H9 (cell line): Measurements from ENCODE around the gene UBA5. TPM values are rescaled to one million over a fixed set of nuclear protein-coding genes. Genes with fewer than 3 reads are reported as not detected.

Experiments
- DNase-seq: peaks from one replicate; pipeline ENCODE4 v3.0.0-alpha.2; 2017
- H2AFZ ChIP-seq: one replicate; pipeline ENCODE4 v1.6.1; 2013; ENCODE audit warnings: mild to moderate bottlenecking, low read length, control low read depth, moderate library complexity
- H2AK5ac ChIP-seq: 2 replicates; pipeline ENCODE4 v1.6.1; 2013; ENCODE audit warnings: low read length, control low read depth, mixed read lengths; ENCODE audit not compliant: insufficient read length
- H2BK120ac ChIP-seq: one replicate; pipeline ENCODE4 v1.6.1; 2013; ENCODE audit warnings: low read depth, mild to moderate bottlenecking, low read length, control low read depth, inconsistent platforms; ENCODE audit not compliant: poor library complexity, severe bottlenecking
- H2BK12ac ChIP-seq: 2 replicates; pipeline ENCODE4 v1.6.1; 2013; ENCODE audit warnings: low read length, control low read depth, mixed read lengths, low read depth; ENCODE audit not compliant: insufficient read length
- H2BK15ac ChIP-seq: 2 replicates; pipeline ENCODE4 v1.6.1; 2013; ENCODE audit warnings: low read depth, low read length, control low read depth
- H2BK20ac ChIP-seq: one replicate; pipeline ENCODE4 v1.6.1; 2013; ENCODE audit warnings: low read depth, mild to moderate bottlenecking, low read length, control low read depth, inconsistent platforms; ENCODE audit not compliant: poor library complexity, severe bottlenecking
- H2BK5ac ChIP-seq: 2 replicates; pipeline ENCODE4 v1.6.1; 2013; ENCODE audit warnings: low read length, control low read depth, mixed read lengths; ENCODE audit not compliant: insufficient read length
- H3K14ac ChIP-seq: 2 replicates; pipeline ENCODE4 v1.6.1; 2013; ENCODE audit warnings: low read length, control low read depth; ENCODE audit not compliant: insufficient read depth
- H3K18ac ChIP-seq: 2 replicates; pipeline ENCODE4 v1.6.1; 2013; ENCODE audit warnings: low read depth, mild to moderate bottlenecking, mixed read lengths, low read length, control low read depth; ENCODE audit not compliant: insufficient read length
- H3K23ac ChIP-seq: 2 replicates; pipeline ENCODE4 v1.6.1; 2013; ENCODE audit warnings: low read length, control low read depth, mixed read lengths, low read depth; ENCODE audit not compliant: insufficient read length
- H3K23me2 ChIP-seq: 2 replicates; pipeline ENCODE4 v1.6.1; 2013; ENCODE audit warnings: low read depth, mild to moderate bottlenecking, mixed read lengths, low read length, control low read depth; ENCODE audit not compliant: insufficient read length, poor library complexity, severe bottlenecking
- H3K27ac ChIP-seq: 2 replicates; pipeline ENCODE4 v1.5.1; 2013; ENCODE audit warnings: low read length, control low read depth, mixed read lengths, low read depth; ENCODE audit not compliant: insufficient read length
- H3K27me3 ChIP-seq: 2 replicates; pipeline ENCODE4 v1.6.1; 2013; ENCODE audit warnings: low read length, control low read depth, inconsistent platforms; ENCODE audit not compliant: insufficient read depth
- H3K4ac ChIP-seq: 2 replicates; pipeline ENCODE4 v1.6.1; 2013; ENCODE audit warnings: low read depth, mild to moderate bottlenecking, control low read depth, inconsistent platforms, low read length, moderate library complexity
- H3K4me1 ChIP-seq: 2 replicates; pipeline ENCODE4 v1.6.1; 2013; ENCODE audit warnings: low read length, control low read depth, inconsistent platforms; ENCODE audit not compliant: insufficient read depth
- H3K4me2 ChIP-seq: 2 replicates; pipeline ENCODE4 v1.6.1; 2013; ENCODE audit warnings: low read length, control low read depth, mixed read lengths; ENCODE audit not compliant: insufficient read length, insufficient read depth
- H3K56ac ChIP-seq: 2 replicates; pipeline ENCODE4 v1.6.1; 2013; ENCODE audit warnings: low read depth, mild to moderate bottlenecking, mixed read lengths, low read length, control low read depth; ENCODE audit not compliant: insufficient read length
- H3K79me1 ChIP-seq: 2 replicates; pipeline ENCODE4 v1.6.1; 2013; ENCODE audit warnings: low read depth, mild to moderate bottlenecking, moderate library complexity, low read length, control low read depth, inconsistent platforms; ENCODE audit not compliant: insufficient read depth, poor library complexity, severe bottlenecking
- H3K79me2 ChIP-seq: 2 replicates; pipeline ENCODE4 v1.6.1; 2013; ENCODE audit warnings: low read length, control low read depth, inconsistent platforms; ENCODE audit not compliant: insufficient read depth
- H3K9ac ChIP-seq: 2 replicates; pipeline ENCODE4 v1.6.1; 2013; ENCODE audit warnings: low read length, control low read depth, mixed read lengths; ENCODE audit not compliant: insufficient read length; ENCODE audit errors: extremely low read depth
- H3K9me3 ChIP-seq: one replicate; pipeline ENCODE4 v1.6.1; 2013; ENCODE audit warnings: low read depth, low read length, inconsistent platforms; ENCODE audit not compliant: control insufficient read depth
- H3T11ph ChIP-seq: one replicate; pipeline ENCODE4 v1.6.1; 2013; ENCODE audit warnings: mild to moderate bottlenecking, low read length, control low read depth, inconsistent platforms
- H4K20me1 ChIP-seq: one replicate; pipeline ENCODE4 v1.6.1; 2013; ENCODE audit not compliant: control insufficient read depth, insufficient read length, insufficient read depth
- H4K5ac ChIP-seq: 2 replicates; pipeline ENCODE4 v1.6.1; 2013; ENCODE audit warnings: low read depth, mild to moderate bottlenecking, mixed read lengths, low read length, control low read depth; ENCODE audit not compliant: insufficient read length
- H4K8ac ChIP-seq: replicated peaks from 2 replicates; pipeline ENCODE4 v1.6.1; 2013; ENCODE audit warnings: low read length, control low read depth, mixed read lengths, low read depth; ENCODE audit not compliant: insufficient read length
- H4K91ac ChIP-seq: 2 replicates; pipeline ENCODE4 v1.6.1; 2013; ENCODE audit warnings: low read depth, mild to moderate bottlenecking, moderate library complexity, mixed read lengths, low read length, control low read depth; ENCODE audit not compliant: insufficient read length
- H3K27ac Mint-ChIP-seq, 3 experiments: 2 replicates in 2 of 3; 3 replicates in 1 of 3; pipeline ENCODE4 v1.8.0; 2020 to 2021; ENCODE audit warnings: mixed read lengths in 3 of 3, mild to moderate bottlenecking in 1 of 3, moderate library complexity in 1 of 3
- H3K27me3 Mint-ChIP-seq: 2 replicates; pipeline ENCODE4 v1.8.0; 2021; ENCODE audit warnings: low read depth, mild to moderate bottlenecking, moderate library complexity, mixed read lengths
- H3K36me3 Mint-ChIP-seq, 3 experiments: 2 replicates in 2 of 3; 3 replicates in 1 of 3; pipeline ENCODE4 v1.8.0; 2020 to 2021; ENCODE audit warnings: low read depth in 3 of 3, mixed read lengths in 3 of 3; ENCODE audit not compliant: insufficient read depth in 1 of 3
- H3K4me1 Mint-ChIP-seq, 2 experiments: 2 replicates each; pipeline ENCODE4 v1.8.0; 2020; ENCODE audit warnings: mixed read lengths in 2 of 2
- H3K4me3 Mint-ChIP-seq, 2 experiments: 2 replicates in 1 of 2; 3 replicates in 1 of 2; pipeline ENCODE4 v1.8.0; 2020 to 2021; ENCODE audit warnings: mild to moderate bottlenecking in 2 of 2, mixed read lengths in 2 of 2, moderate library complexity in 1 of 2
- H3K9me3 Mint-ChIP-seq, 2 experiments: 2 replicates in 1 of 2; 3 replicates in 1 of 2; pipeline ENCODE4 v1.8.0; 2020; ENCODE audit warnings: mild to moderate bottlenecking in 2 of 2, mixed read lengths in 2 of 2, moderate library complexity in 1 of 2
- WGBS: extraction: QIAGEN DNeasy Blood & Tissue Kit; methylation state at CpG from one replicate; pipeline ENCODE4 v1.1.7; 2013; ENCODE audit warnings: missing lambda C conversion rate, low lambda C conversion rate, mixed read lengths; ENCODE audit not compliant: insufficient read length; ENCODE audit errors: extremely low coverage; 5-methylcytosine and 5-hydroxymethylcytosine counted together
- total RNA-seq: library from RNA; stranded (reverse); gene quantifications from 2 replicates; pipeline ENCODE4 v1.2.1, GENCODE V29; 2021
- TF ChIP-seq, protein P1 (sequence below): fragments of 200-600 bp; sonication (generic); conservative IDR thresholded peaks from 3 replicates; pipeline ENCODE4 v1.8.0; 2021; ENCODE audit warnings: antibody characterized with exemption, mild to moderate bottlenecking

UBA5 gene
- total RNA-seq, 1 experiment from 2014 or later: 37.7 TPM

DNA sequence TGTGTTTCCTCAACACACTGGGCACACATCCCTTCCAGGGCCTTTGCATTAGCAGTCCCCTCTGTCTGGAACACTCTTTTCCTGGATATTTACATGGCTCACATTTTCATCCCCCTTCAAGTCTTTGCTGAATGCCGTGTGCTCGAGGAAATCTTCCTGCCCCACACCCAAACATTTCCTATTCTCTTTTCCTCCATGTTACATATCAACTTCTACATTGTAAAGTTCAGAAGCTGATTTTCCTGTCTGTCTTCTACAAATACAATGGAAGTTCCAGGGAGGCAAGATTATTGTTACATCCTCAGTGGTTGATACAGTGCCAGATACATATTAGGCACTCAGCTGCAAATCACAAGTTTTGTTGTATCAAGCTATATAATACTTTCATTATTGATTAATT lies 4.7 kb upstream of the UBA5 start:
- Histone ChIP-seq H2BK120ac (no peak overlapping the region), H3K4me1 (no peaks in the 10 kb centered on the region), H3K27ac (no peak overlapping the region), H3K4ac (no peak overlapping the region), H3K18ac (no peak overlapping the region), H4K91ac (no peak overlapping the region), H3K27me3 (no peaks in the 10 kb centered on the region), H3K14ac (no peak overlapping the region), H2BK15ac (no peak overlapping the region), H4K20me1 (no peaks in the 10 kb centered on the region), H2BK5ac (no peak overlapping the region), H3K79me1 (no peaks in the 10 kb centered on the region), H3T11ph (no peak overlapping the region), H3K23ac (no peak overlapping the region), H2AFZ (no peak overlapping the region), H2BK20ac (no peak overlapping the region), H2BK12ac (no peak overlapping the region), H3K23me2 (peaks cover 12% of the 10 kb centered on the region), H2AK5ac (no peak overlapping the region), H3K9me3 (no peaks in the 10 kb centered on the region), H4K5ac (no peak overlapping the region), H4K8ac (no peak overlapping the region), H3K4me2 (no peak overlapping the region), H3K79me2 (no peaks in the 10 kb centered on the region), H3K9ac (no peak overlapping the region), H3K56ac (no peak overlapping the region)
- no peak for DNase-seq
- no peak overlapping the region for H3K4me3 Mint-ChIP-seq
- H3K4me1 Mint-ChIP-seq: peaks cover 5% of the 10 kb centered on the region in 2 experiments
- no peaks in the 10 kb centered on the region for H3K36me3 Mint-ChIP-seq
- no peaks in the 10 kb centered on the region for H3K9me3 Mint-ChIP-seq
- WGBS: no CpG with 5 or more reads among the region's 2 CpGs
- H3K27me3 Mint-ChIP-seq: no peaks in the 10 kb centered on the region
- no peak overlapping the region for H3K27ac Mint-ChIP-seq
- TF ChIP-seq, protein P1, sequence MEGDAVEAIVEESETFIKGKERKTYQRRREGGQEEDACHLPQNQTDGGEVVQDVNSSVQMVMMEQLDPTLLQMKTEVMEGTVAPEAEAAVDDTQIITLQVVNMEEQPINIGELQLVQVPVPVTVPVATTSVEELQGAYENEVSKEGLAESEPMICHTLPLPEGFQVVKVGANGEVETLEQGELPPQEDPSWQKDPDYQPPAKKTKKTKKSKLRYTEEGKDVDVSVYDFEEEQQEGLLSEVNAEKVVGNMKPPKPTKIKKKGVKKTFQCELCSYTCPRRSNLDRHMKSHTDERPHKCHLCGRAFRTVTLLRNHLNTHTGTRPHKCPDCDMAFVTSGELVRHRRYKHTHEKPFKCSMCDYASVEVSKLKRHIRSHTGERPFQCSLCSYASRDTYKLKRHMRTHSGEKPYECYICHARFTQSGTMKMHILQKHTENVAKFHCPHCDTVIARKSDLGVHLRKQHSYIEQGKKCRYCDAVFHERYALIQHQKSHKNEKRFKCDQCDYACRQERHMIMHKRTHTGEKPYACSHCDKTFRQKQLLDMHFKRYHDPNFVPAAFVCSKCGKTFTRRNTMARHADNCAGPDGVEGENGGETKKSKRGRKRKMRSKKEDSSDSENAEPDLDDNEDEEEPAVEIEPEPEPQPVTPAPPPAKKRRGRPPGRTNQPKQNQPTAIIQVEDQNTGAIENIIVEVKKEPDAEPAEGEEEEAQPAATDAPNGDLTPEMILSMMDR: no peak
